ENCODE results near the gene TMEM144.

TMEM144 gene

DNA sequence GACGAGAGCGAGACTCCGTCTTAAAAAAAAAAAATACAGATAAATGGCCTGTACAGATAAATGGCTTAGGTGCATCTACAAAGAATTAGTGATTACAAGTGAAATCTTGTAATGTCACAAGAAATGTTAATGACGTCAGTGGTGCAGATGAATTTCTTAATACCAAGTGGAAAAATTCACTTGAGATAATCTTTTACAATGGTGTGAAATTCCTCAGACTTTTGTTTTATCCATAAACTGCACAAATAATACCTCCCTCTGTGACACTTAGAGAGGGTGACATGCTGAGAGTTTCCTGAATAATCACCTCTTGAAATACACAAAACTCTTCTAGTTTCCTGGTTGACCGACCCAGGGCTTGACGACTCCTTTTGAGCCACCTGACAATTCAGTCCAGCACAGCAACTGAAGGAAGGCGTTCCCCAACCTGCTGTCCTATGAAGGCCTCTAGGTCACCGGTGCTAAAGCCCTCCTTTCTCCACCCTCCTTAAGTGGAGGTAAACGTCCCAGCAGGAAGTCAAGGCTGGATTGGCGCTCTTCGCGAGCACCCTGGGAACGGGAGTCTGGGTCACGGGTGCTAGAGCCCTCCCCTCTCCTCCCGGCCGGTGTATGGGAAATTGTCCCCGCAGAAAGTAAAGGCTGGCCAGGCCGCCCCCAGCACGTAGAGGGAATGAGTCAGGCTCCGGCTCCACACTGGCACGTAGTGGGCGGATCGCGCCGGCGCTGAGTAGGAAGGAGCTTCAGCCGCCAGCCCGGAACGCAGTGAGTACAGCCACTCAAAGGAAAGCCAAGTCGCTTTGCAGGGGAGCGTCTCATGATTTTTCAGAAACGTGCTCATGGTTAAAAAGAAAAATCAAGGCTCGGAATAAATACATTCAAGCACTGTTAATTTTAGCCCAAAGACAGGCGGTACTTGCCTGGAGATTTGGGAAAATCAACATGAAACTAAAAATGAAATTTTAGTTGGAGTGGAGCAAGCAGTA lies at the start of gene TMEM144:
Gene TMEM144 (plus strand): TSS at position 662 of the 983 bp plus-strand sequence. CDS start 2,182 bp downstream, outside the sequence.
- DNase-seq (ENCODE audit: low spot score), result peak; percentile 14

DNA sequence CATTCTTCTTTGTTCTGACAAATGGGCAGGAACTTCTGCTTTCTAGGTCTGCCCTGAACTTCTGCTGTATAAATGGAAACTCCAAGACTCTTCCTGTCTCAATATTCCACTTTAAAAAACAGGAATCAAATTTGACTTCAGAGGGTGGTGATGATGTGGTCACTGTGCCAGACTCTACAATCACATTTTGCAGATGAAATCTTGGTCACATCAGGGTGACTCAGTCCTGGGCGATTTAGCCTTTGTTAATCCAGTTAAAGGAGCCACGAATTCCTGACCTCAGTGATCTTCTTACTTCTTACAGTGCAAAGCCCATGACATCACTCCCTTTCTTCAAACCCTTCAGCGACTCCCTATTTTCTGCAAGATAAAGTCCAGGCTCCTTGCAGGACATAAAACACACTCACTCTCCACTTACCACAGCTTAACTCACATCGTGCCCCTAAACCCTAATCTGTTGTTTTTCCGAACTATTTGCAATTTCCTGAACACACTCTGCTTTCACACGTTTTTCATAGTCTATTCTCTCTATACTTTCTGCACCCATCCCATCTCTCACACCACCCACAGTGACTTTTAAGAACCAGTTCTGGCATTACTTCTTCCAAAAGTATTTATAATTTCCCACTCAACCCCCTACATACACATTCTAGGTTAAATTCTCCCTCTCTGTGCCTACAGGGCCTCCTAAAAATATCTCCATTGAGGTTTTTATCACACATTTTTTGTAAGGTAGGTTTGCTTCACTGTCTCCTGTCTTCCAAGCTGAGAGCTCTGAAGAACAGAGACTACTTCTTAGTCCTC lies 48.5 kb upstream of the TMEM144 start:
- no peak for DNase-seq (ENCODE audit: low spot score)

DNA sequence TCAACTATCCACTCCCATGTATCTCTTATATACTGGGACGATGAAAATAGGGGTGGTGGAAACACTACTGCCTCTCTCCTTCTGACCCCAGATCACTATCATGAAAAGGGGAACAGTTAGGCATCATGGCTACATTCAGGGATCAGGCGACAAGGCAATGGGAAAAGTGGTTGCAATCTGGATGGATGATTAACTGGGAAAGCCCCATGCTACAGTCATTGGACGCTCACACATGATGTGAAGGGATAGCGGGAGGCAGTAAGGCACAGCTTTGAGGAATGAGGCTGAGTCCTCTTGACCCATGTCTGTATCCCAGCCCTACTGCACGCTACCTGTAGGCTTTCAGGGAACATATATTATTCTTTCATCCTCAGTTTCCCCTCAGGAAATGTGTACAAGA lies 47.7 kb upstream of the TMEM144 start:
- DNase-seq (ENCODE audit: low spot score), result no peak

DNA sequence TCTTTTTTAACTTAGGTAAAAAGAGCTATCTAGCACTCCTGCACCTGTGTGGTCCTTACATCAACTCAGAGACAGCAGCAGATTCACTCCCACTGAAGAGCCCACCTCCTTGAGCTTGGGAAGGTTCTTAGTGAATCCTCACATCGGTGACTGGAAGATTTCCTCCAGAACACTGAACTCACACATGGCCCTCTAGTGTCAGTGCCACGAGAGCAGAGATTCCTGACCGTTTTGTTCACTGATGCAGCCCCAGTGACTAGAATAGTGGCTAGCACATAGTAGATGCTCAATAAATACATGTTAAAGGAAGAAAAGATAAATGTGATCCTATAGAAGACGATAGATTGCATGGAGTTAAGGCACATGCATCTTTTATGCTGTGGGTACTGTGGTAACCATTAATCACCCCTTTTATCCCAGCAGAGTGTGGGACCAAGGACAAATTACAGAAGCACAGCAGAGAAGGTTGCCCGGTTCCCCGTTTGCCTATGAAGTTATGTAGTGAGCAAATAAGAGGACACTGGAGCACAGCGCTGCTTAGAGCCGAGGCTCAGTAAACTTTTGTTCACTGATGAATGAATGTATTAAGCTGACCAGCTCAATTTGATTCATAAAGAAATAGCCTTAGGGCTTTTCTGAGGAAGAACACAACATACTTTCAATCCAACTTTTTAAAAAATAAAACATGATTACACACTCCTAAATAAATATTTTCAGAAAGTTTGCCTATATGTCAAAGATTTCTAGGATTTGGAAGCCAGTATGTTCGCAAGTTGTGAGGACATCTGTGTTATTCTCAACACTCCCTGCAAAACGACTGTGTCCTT lies 46.1 kb upstream of the TMEM144 start:
- DNase-seq (ENCODE audit: low spot score), result no peak

DNA sequence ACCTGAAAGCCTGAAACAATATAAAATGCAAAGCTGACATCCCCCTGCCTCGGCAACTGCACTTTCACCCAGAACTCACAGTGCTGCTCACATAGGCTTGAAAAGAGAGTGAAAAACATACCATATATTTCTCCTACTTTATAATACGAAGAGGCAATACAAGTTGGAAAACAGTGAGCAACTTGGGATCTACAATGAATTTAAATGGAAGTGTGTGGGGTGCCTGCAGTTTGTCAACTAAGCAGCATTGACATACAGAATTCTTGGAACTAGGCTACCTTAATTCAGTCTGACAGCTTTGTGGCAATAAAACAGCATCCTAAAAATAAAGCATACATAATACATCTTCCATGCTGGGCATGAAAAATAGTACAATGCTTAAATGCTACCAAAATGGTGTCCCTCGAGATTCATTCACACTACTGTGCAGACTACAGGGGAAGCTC lies 45.5 kb upstream of the TMEM144 start:
- DNase-seq (ENCODE audit: low spot score), result no peak

DNA sequence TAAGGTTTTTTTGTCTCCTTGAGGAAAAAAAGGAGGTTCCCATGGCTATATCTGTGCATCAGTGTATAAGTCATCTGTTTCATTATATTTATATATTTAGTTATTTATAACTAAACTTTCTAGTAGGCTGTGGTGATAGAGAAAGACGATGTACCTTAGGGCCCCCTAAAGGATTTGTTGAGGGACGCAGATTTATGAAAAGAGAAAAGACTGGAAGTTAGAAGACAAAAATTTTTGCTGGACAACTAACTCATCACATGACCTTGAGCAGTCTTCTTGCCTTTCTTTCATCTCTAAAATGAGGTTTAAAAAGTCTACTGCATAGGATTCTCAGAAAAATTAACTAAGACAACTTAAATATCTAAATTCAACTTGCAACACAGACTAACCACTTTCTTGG lies 43.6 kb upstream of the TMEM144 start:
- DNase-seq (ENCODE audit: low spot score), result no peak

DNA sequence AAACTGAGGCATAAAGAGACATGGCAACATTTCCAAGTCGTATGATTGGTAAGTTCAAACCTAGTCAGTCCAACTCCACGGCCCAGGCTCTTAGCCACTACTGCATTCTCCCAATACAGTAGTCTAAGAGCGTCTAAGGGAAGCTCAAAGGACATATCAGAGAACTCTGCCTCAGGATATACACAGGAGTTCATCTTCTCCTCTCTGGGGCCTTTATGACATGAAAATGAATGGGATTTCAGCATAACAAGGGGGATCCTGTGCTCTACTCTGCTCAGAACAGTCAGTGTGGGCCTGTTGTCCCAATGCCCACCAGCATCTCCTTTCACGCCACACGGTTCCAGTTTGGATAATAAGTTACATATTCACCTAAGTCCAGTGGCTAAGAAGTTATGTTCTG lies 41.7 kb upstream of the TMEM144 start:
- DNase-seq (ENCODE audit: low spot score), result no peak

DNA sequence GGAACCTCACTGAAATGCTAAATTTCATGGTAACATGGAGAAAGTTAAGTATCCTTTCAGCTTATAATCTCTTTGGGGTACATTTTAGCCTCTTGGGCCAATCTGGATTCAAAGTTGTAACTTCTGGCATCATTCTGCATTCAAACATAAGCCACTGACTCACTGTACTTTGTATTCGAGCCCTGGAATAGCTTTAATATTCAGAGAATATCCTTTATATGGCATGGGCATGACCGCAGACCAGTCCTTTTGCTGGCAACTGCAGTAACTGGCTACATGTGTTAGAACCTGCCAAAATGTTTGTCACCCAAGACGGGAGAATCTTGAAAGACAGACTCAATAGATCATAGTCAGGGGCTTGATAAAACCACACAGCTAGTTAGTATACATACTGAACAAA lies 40.8 kb upstream of the TMEM144 start:
- no peak for DNase-seq (ENCODE audit: low spot score)

DNA sequence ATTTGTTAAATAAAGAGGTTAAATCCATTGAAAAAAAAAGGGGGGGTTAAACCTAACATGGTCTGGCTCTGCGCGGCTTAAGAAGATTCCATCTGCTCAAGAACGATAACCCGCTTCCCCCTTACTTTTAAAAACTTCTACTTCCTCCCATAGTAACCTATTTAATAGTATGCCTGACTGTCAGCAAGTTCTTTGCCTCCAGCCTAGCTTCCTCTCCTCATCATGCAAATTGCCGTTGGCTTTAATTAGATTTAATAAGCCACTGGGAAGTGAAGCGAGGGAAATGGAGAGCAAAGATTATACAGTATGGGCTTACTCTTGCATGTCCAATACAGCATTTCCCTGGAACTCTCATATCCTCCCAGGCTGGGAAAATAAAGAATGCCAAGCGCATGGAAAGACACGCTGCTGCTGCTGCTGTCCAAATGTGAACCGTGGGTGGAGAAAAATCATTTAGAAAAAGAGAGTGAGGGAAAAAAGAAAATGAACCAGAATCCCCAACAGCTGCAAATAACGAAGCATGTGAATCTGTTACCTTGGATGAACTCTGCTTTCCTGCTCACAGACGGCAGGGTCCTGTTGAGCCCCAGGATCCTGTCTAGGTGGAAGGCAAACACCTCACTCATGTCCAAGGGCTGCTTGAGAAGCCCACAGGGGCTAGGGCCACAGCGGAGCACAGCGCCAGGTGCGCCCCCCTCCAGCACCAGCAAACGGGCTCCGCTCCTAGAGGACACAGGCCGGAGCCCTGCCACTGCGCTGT lies 40.2 kb upstream of the TMEM144 start:
- DNase-seq (ENCODE audit: low spot score), result no peak

DNA sequence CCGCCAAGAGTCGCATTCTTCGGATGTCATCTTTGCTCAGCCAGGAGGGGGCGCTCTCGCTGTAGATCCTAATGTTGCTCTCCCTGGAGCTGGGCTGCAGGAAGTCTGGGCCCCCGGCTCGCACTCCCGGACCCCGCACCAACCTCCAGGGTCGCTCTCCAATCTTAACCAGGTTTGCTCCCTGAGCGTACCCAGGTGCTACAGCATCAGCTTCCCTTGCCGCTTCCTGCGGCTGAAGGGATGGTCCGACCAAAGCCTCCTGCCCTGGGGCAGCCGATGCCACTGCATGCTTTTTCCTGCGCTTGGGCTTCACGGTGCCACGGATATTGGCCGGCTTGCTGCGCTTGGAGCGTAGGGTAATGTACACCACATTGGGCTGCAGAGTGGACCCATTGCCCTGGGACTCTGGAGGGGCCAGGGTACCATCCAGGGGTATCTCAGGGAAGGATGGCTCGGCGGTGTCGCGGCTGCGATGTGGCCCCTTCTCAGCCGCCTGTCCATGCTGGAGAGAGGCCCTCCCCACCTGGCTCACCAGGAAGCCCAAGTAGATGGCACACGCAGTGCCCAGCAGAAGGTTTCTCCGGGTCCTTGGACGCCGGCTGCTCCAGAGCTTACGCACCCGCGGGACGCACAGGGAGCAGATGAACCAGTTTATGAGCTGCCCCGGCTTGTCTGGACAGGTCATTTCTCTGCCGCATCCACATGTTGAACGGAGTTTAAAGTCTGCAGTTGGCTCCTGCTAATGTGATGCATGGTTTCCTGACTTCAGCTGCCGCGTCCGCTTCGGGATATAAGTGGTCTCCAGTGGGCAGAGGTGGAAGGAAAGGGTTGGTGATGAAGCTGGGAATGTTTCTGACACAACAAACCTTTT lies 39.4 kb upstream of the TMEM144 start:
- no peak for DNase-seq (ENCODE audit: low spot score)

DNA sequence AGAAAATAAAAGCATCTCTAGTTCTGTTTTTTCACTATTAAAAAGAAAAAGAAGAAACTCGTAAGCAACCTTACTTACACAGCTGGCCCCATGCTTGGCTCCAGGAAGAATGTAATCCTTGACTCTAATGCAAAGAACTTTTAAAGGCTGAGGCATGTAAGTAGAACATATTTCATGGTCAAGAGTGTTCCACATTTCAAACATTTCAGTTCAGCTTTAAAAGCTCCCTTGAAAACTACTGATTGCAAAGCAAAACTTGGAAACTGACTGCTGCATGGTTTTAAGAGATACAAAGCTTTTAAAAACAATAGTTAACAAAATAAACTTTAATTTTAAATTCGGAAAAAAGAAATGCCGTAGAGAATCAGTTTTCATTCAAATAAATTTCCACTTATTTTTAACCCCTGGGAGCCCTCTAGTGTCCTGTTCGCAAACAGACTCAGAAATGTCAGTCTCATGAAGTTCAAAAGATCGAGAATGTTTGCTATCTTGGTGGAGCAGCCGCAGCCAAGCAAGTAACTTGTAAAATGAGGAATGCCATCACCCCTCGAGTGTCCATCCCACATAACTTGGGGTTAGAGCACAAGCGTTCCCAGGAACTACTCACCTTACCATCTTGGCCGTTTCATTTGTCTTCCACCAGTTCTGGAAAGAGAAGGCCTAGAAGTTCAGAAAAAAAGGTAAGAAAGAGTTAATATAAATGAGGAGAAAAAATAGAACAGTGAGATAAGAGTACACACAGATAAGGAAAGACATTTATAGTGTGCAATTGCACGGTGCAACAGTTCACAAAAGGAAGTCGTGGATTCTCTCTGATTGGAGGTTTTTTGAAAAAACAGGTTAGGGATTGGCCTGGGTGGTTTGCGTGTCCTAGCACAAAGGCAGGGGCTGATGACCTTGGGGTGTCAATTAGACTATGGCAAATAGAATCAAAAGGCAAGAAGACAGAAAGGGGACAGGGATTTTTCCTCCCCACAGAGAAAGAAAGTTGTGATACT lies 37.7 kb upstream of the TMEM144 start, which contains the start of gene GASK1B:
Gene GASK1B (minus strand): TSS at position 765 of the 998 bp plus-strand sequence. CDS start 1,650 bp downstream, outside the sequence.
- DNase-seq (ENCODE audit: low spot score), result no peak

DNA sequence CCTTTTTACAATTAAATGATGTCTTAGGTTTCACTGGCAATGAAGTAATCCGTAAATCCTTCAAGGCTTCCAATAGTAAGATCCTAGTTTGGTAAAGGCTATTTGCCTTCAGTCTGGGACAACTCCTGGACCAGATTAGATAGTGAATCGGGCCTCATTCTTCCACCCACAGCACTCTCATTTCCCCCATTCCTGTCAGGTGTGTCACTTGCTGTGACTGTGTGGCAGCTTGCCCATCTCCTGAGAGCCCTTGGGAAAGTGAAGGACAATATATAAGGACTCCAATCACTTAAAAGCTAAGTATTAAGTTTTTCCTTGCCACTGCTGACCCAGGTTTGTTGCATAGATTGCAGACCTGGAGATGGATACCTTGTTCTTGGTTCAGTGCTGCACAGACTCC lies 34.2 kb upstream of the TMEM144 start:
- DNase-seq (ENCODE audit: low spot score), result no peak

DNA sequence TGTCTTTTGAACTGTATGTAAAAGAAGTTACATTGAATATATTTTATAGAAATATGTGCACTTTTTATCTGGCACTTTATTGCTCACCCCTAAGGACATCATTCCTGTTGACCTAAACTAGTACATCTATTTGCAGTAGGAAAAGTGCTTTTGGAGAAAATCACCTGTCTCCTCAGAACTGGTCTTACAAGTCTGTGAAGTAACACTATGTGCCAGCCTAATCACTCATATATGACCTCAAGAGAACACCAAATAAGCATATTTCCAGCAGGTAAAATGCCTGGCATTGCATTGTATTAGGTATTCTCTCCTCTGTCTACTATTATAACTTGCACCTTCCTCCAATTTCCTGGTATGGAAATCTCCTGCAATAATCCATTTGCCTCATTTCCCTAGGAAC lies 33.5 kb upstream of the TMEM144 start:
- DNase-seq (ENCODE audit: low spot score), result no peak

DNA sequence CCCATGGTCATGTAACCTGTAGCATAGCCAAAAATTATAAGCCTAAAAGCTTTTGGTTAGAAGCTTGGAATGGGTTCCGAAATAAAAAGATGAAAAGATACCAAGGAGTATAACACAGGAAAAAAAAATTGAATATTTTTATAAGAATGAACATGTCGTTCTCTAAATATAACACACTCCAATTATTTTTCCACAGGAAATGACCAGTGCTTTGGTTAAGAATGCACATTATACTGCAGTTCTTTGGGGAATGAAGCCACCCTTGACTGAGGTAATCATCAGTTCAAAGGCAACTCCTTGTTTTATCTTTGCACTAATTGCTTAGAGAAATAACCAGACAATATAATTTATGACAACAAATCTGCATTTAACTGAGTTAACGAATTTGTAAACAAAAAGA lies 30.8 kb upstream of the TMEM144 start:
- DNase-seq (ENCODE audit: low spot score), result no peak

DNA sequence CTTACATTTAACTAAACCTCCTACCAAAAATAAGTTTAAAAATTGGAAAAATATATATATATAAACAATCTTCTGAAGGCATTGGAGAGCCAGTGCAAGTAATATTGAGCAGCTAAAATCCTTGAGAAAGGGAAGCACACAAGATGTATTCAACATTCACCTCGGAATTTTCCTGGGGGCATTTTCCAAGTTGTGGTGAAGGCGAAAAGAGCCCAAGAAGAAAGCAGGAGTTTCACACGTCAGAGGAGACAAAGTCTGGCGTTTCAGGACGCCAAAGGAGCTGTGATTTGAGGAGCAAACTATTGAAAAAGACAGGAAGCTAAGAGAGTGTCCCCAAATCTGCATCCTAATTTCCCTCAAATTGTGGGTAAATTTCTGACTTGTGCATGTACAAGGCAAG lies 28.4 kb upstream of the TMEM144 start:
- DNase-seq (ENCODE audit: low spot score), result no peak

DNA sequence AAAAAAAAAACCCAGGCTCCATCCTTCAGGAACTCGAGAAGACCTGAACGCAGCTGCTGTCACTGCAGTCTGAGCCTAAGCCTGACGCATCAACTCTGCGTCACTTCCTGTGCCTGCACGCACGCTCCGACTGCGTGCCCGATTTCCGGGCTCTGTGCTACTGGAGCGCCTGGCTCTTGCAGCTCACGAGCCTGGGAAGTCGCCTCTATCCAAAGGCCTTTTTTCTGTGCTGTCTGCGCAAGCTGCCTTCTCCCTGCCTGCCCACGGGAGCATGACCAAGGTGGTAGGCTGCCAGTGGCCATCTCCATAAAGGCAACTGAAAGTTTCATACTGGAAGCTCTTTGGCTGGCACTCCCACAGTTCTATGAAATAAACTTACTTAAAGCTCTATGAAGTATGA lies 27.6 kb upstream of the TMEM144 start:
- DNase-seq (ENCODE audit: low spot score), result no peak

DNA sequence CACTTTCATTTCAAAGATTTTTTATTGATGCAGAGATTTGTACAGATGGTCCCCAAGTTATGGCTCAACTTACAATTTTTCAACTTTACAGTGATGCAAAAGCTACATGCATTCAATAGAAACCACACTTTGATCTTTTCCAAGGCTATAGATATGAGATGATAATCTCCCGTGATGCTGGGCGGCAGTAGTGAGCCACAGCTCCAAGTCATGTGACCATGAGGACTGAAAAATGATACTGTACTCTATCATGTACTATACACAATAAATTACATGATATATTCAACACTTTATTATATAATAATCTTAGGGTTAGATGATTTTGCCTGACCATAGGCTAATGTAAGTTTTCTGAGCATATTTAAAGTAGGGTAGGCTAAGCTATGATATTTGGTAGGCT lies 23.5 kb upstream of the TMEM144 start:
- DNase-seq (ENCODE audit: low spot score), result no peak

DNA sequence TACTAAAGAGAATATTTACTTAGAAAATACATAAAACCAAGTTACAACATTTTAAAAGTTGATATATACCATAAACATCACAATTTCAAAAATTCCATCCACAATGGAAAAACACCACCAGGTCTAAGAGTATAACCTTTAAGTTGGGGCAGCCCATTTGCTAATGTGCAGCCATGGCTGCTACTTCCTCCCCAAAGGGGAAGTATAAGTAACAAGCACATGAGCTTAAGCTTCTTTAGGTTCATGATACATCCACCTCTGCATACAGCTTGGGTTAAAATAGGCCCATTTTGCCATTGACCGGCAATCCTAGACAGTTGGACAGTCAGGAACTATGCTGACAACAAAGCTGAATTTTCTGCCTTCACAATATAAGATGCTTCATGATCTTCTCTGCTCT lies 20.9 kb upstream of the TMEM144 start:
- DNase-seq (ENCODE audit: low spot score), result no peak

DNA sequence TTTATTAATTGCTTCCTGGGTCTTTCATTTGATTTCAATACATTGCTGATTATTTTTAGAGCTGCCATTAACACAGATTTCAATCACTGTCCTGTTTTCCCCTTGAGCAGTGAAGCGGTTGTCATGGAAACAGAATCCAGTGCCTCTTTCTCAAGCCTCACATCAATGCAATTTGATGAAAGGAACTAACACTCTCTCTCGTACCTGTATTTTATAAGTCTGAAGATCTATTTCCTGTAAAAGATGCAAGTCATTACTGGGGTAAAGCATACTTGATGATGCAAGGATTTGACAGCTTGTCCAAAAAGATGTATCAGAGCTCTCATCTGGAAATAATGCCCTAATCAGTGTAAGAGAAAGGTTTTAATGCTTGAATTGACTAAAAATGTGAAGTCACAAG lies 19.6 kb upstream of the TMEM144 start:
- no peak for DNase-seq (ENCODE audit: low spot score)

Measured in CD4-positive, alpha-beta T cell treated with Interleukin-15 for 4 hours (primary cell).